Body of pancreas (tissue), 4 donors: ENCODE data around the gene RAET1E.

Experiments used
- CTCF ChIP-seq, 7 experiments: fragments of 450-650 bp in 4 of 7; fragments of 200-600 bp in 3 of 7; sonication (generic) in 3 of 7; IDR thresholded peaks; one replicate each; pipeline ENCODE4 v1.5.1; 2016 to 2019; ENCODE audit warnings: antibody characterized with exemption in 7 of 7
- POLR2A ChIP-seq, 3 donors: fragments of 450-650 bp; IDR thresholded peaks; one replicate each; pipeline ENCODE4 v1.6.1; 2016; ENCODE audit warnings: antibody characterized with exemption in 3 of 3, mild to moderate bottlenecking in 2 of 3

- no peak for TF ChIP-seq CTCF (IDR thresholded peaks at IDR 0.05)
- TF ChIP-seq POLR2A (IDR thresholded peaks at IDR 0.05), result no peak
These were observed 26.5 kb upstream of the RAET1E start for GRCh38 chr6:149924206-149924932.
